ENCODE results near the gene PIEZO1.
A peak's percentile ranks its signal among the peaks of the same experiment; 100 is the strongest.
"Not testable (repeated sequence)": the region's sequence is repeated elsewhere in the genome, so short reads cannot be mapped to it uniquely, and the experiment has no call there.

PIEZO1 gene, protein sequence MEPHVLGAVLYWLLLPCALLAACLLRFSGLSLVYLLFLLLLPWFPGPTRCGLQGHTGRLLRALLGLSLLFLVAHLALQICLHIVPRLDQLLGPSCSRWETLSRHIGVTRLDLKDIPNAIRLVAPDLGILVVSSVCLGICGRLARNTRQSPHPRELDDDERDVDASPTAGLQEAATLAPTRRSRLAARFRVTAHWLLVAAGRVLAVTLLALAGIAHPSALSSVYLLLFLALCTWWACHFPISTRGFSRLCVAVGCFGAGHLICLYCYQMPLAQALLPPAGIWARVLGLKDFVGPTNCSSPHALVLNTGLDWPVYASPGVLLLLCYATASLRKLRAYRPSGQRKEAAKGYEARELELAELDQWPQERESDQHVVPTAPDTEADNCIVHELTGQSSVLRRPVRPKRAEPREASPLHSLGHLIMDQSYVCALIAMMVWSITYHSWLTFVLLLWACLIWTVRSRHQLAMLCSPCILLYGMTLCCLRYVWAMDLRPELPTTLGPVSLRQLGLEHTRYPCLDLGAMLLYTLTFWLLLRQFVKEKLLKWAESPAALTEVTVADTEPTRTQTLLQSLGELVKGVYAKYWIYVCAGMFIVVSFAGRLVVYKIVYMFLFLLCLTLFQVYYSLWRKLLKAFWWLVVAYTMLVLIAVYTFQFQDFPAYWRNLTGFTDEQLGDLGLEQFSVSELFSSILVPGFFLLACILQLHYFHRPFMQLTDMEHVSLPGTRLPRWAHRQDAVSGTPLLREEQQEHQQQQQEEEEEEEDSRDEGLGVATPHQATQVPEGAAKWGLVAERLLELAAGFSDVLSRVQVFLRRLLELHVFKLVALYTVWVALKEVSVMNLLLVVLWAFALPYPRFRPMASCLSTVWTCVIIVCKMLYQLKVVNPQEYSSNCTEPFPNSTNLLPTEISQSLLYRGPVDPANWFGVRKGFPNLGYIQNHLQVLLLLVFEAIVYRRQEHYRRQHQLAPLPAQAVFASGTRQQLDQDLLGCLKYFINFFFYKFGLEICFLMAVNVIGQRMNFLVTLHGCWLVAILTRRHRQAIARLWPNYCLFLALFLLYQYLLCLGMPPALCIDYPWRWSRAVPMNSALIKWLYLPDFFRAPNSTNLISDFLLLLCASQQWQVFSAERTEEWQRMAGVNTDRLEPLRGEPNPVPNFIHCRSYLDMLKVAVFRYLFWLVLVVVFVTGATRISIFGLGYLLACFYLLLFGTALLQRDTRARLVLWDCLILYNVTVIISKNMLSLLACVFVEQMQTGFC (N-terminal part only)

DNA sequence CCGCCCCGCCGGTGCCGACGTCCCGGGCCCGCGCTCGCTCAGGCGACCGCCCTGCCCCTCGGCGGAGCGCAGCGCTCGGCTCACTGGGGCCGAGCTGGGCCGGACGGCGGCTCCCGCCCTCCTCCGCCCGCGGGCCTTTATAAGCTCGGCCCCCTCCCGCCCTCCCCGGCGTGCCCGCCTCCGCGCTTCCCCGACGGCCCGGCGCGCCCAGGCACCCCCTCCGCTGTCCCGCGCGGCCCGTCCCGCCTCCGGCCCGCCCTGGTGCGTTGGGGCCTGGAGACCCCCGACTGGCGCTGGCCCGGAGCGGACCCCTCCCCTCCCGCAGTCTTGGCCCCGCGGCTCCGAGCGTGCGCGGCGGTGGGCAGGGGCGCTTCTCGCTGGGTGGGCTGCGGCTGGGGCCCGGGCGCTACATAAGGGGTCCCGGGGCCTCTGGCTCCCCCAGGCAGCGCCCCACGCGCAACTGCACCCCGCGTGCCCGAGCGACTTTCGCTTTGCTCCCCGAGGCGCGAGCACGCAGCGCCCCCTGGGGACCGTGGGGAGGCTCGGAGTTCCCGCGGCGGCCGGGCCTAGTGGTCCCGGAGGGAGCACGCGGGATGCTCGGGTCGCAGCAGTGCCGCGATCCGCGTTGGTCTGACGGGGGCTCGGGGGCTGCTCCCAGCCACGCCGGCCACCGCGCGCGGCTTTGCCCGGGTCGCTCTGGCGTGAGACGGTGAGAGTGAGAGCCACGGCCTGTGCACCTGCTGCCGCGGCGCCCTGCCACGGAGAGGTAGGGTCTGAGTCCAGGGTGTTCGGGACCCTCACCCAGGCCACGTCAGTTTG is at the start of gene PIEZO1:
PIEZO1 (minus strand) TSS at position 115 of the 819 bp plus-strand sequence. CDS start 256 bp downstream, outside the sequence.
- DNase-seq: peak; percentile 44

- DNase-seq: no peak
Observed at GRCh38 chr16:88834670-88835069, 49.6 kb upstream of the PIEZO1 start.

GRCh38 chr16:88833086-88833485 is 48.1 kb upstream of the PIEZO1 start:
- DNase-seq: no peak

GRCh38 chr16:88831838-88832237 is 46.8 kb upstream of the PIEZO1 start:
- no peak for DNase-seq

DNA sequence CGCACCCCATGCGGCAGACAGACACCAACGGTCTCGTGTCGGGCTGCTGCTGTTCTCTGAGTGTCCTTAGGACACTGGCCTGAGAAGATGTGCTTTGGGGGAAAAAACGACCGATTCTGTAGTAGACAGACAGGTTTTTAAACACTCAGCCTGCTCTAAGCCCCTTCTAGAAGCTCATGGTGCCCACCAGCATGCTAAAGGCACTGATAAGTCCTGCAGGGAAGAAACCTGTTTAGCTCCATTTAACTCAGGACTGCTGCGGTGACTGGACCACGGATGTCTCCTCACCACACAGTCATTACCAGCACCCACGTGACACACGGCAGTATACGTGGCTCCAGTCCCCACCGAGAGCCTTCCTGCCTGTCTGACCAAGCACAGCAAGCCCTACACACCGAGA is 45.8 kb upstream of the PIEZO1 start:
- no peak for DNase-seq

DNA sequence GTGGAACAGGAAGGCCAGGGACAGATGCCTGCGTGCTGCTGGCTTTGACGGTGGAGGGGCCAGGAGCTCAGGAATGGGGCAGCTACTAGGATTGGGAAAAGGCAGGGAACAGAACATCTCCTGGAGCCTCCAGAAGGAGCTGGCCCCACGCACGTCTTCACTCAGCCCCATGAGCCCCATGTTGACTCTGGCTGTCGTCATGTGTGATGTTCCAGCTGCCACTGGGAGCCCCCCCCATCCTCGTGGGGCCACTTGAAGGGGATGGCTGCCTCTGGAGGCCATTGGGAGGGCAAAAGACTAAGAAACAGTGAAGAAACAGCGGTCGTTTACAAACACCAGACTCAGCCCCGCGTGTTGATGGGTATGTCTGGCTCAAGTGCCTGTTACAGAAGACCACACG is 45.2 kb upstream of the PIEZO1 start:
- DNase-seq: no peak

DNA sequence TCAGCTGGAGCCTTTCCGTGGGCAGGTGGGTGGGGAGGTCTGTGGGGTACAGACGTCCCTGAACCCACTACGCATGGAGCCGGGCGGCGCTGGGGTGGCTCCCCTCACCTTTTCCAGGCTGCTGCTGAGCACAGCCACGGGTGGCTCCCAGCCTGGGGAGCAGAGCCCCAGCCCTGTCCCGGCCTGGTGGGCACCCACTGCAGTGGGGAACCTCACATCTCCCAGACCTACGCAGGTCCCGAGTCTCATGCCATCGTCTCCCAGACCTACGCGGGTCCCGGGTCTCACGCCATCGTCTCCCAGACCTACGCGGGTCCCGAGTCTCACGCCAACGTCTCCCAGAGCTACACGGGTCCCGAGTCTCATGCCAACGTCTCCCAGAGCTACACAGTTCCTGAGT is 43.7 kb upstream of the PIEZO1 start:
- no peak for DNase-seq

DNA sequence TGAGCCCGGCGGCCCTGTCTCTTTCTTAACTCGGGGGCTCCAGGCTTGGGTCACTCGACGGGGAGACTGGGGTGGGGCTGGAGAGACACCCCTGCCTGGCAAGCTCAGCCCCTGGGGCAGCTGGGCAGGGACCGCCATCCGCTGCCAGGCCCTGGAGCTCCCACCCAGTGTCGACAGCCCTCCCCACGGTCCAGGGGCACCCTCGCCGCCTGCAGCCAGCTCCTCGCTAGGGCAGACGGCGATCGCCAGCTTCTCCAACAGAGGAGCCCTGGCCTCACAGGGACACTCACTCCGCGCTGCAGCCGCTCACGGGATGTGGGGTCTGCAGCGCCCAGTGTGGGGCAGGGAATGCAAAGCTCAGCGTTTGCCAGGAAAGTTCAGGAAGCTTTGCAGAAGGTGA is 42.7 kb upstream of the PIEZO1 start:
- no peak for DNase-seq

GRCh38 chr16:88826070-88826840 is 41.2 kb upstream of the PIEZO1 start:
- no peak for DNase-seq

- DNase-seq: no peak
Observed at GRCh38 chr16:88825146-88825545, 40.1 kb upstream of the PIEZO1 start.

DNA sequence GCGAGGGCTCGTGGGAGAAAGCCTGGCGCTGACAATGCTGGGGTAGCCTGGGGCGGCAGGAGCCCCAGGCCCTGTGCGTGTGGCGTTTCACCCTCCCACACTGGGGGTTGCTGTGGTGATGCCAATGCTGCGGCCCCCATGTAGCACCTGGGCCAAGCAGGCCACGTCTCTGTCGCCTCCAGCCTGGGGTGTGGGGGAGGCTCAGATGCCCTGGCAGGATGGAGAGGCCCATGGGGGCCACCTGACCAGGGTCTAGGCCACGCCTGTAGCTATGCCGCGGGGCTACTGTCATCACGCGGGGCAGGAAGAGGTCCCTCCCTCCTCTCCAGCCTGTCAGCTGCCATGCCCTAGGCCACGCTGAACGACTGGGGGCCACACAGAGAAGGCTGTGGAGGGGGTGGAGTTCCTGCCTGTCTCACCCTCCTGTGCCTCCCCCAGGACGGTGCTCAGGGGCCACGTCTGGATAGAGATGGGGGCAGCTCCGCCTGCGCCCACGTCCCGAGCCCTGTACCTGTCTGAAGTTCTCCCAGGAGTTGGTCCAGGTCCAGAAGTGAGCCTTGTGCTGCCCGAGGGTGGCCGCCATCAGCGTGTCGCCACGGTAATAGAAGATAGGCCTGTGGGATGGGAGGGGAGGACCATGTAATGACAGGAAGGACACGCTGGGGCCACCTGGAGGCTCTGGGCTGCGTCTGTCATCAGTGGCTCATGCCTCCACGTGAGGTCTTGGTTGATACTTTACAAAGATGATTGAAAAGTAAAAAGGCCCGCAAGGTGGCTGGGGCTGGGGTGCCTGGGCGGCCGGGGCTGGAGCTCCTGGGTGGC is 39.4 kb upstream of the PIEZO1 start:
- no peak for DNase-seq

GRCh38 chr16:88823646-88824045 is 38.6 kb upstream of the PIEZO1 start:
- not testable (repeated sequence) for DNase-seq

GRCh38 chr16:88822281-88823040 is 37.4 kb upstream of the PIEZO1 start:
- no peak for DNase-seq

DNA sequence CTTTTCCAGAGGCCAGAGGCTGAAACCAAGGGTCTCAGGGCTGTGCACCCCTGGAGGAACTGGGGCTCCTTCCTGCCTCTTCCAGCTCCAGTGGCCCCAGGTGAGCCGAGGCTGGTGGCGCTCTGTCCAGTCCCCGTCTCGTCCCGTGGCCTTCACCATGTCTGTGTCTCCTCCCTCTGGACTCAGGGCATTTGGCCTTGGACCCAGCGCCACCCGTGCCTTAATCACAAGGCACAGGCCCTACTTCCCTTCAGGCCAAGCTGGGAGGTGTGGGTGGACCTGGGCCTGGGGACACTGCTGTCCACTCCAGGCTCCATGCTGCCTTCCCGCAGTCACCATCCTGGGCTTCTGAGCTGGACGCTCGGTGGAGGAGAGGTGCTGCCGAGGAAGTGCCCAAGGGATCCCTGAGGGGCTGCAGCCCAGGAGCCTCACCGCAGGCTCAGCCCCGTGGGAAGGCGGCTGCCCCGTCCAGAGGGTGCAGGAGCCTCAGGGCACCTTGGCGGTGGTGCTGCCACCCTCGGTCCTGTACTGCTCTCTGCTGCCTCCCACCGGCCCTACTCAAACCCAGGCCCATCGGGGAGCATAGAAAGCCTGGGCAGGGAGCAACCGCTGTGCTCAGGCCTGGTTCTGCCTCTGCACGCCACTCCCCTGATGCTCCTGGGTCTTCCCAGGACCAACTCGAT is 36.3 kb upstream of the PIEZO1 start:
- DNase-seq: no peak

DNA sequence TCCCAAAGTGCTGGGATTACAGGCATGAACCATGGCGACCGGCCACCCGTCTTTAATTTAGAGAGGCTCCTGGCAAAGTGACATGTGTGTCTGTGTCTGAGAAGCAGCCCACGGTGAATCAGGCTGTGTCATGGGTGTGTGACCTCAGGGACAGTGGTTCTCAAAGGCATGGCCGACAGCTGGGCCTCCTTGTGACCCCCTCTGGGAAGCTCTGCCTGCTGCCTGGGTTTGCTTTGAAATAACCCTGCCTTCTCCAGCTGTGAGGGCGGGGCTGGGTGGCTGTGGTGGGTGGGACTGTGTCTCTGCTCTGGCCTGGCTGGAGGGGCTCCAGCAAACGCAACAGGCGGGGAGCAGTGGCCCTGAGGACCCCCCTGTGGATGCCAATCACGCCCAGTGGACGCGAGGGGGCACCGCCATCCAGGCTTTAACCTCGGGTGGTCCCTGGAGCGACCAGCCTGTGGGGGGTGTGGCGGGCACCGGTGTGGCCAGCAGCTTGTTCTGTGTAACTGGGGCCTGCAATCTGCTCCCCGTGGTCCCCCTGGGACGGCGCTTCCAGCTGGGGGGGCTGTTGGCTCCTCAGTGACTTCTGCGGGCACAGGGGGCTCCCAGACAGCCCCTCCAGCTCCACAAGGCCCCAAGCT is 35.5 kb upstream of the PIEZO1 start:
- DNase-seq: no peak

- DNase-seq: no peak
Observed at GRCh38 chr16:88819126-88819525, 34.1 kb upstream of the PIEZO1 start.

DNA sequence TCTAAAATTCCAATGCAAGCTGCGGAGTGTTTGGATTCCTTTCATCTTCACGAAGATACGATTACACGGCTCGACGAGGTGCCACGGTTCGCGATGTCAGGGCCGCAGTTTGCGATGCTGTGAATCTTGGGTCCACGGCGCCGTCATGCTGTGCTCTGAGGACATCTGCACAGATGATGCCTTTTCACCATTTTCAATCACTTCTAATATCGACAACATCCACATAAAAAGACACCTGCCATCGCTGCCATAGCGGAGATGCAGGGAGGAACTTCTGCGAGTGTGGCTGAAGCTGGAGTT is 33.5 kb upstream of the PIEZO1 start:
- DNase-seq: no peak

DNA sequence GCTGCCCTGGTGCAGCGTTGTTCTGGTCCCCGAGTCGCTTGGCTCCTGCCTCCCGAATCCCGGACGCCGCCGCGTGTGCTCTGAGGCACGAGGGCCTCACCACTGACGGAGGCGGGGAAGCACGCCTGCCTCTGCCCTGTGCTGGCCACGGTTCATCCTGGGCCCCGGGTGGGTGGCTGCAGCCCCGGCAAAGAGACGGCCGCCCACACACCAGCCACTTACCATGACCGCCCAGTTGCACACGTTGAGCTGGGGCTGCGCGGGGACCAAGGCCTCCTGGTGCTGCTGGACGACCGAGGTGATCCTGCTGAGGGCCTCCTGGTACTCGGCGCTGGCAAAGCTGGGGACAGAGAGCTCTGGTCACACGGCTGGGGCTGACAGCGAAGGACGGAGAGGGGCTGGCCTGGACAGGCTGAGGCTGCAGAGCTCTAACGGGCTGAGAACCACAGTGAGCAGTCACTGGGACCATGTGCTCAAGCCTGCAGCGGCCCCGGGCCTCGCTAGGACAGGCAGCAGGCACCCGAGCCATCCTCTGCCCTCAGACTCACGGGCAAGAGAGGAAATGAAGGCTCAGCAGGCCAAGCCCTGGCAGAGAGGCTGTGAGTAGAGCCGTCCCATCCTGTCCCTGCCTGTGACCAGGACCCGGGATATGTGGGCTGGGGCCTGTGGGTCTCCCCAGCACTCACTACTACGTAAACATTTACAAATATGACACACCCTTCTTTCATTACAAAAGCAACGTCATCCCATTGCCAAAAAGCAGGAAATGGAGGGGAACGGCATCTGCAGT is 33.0 kb upstream of the PIEZO1 start:
- DNase-seq: no peak

Measured in HCEC 1CT (cell line).